ENCODE data around the gene CCDC191. TPM values are rescaled to one million over a fixed set of nuclear protein-coding genes. Genes with fewer than 3 reads are reported as not detected.

Gene CCDC191
- total RNA-seq, 1 donor from 2014 or later: 1.6 TPM

GRCh38 chr3:114095796-114096195, 39.5 kb upstream of the CCDC191 start:
- no peak for TF ChIP-seq CTCF (IDR thresholded peaks at IDR 0.05; ENCODE audit: insufficient read depth, low read length, severe bottlenecking)
- DNase-seq (ENCODE audit: low read depth) (no peak), FAIRE-seq (no peak)
- Histone ChIP-seq H3K27me3 (ENCODE audit: control insufficient read depth, insufficient read depth, low read length) (peaks cover 1% of the 10 kb centered on the region), H3K4me3 (ENCODE audit: low read depth, low read length) (no peak overlapping the region), H3K36me3 (ENCODE audit: control insufficient read depth, insufficient read depth, low read length) (no peaks in the 10 kb centered on the region)

- Histone ChIP-seq H3K36me3 (ENCODE audit: control insufficient read depth, insufficient read depth, low read length) (no peaks in the 10 kb centered on the region), H3K27me3 (ENCODE audit: control insufficient read depth, insufficient read depth, low read length) (no peaks in the 10 kb centered on the region), H3K4me3 (ENCODE audit: low read depth, low read length) (no peak overlapping the region)
- FAIRE-seq (no peak), DNase-seq (ENCODE audit: low read depth) (peak; percentile 88)
- TF ChIP-seq CTCF (IDR thresholded peaks at IDR 0.05; ENCODE audit: insufficient read depth, low read length, severe bottlenecking): no peak
These were observed 37.3 kb upstream of the CCDC191 start for GRCh38 chr3:114093596-114093995.

GRCh38 chr3:114093016-114093380, 36.7 kb upstream of the CCDC191 start:
- Histone ChIP-seq H3K4me3 (ENCODE audit: low read depth, low read length) (no peak overlapping the region), H3K36me3 (ENCODE audit: control insufficient read depth, insufficient read depth, low read length) (no peaks in the 10 kb centered on the region), H3K27me3 (ENCODE audit: control insufficient read depth, insufficient read depth, low read length) (no peaks in the 10 kb centered on the region)
- no peak for DNase-seq (ENCODE audit: low read depth)
- no peak for TF ChIP-seq CTCF (IDR thresholded peaks at IDR 0.05; ENCODE audit: insufficient read depth, low read length, severe bottlenecking)
- FAIRE-seq: no peak

GRCh38 chr3:114092151-114093015, 36.1 kb upstream of the CCDC191 start:
- no peak for TF ChIP-seq CTCF (IDR thresholded peaks at IDR 0.05; ENCODE audit: insufficient read depth, low read length, severe bottlenecking)
- H3K27me3 ChIP-seq (ENCODE audit: control insufficient read depth, insufficient read depth, low read length): no peaks in the 10 kb centered on the region
- FAIRE-seq: no peak
- H3K4me3 ChIP-seq (ENCODE audit: low read depth, low read length): no peak overlapping the region
- peaks cover 1% of the 10 kb centered on the region for H3K36me3 ChIP-seq (ENCODE audit: control insufficient read depth, insufficient read depth, low read length)
- peak; percentile 10 for DNase-seq (ENCODE audit: low read depth)

- no peak overlapping the region for H3K4me3 ChIP-seq (ENCODE audit: low read depth, low read length)
- H3K36me3 ChIP-seq (ENCODE audit: control insufficient read depth, insufficient read depth, low read length): peaks cover 9% of the 10 kb centered on the region
- FAIRE-seq (no peak), DNase-seq (ENCODE audit: low read depth) (no peak)
- TF ChIP-seq CTCF (IDR thresholded peaks at IDR 0.05; ENCODE audit: insufficient read depth, low read length, severe bottlenecking): no peak
- H3K27me3 ChIP-seq (ENCODE audit: control insufficient read depth, insufficient read depth, low read length): no peaks in the 10 kb centered on the region
These were observed 33.3 kb upstream of the CCDC191 start for GRCh38 chr3:114089675-114090074.

GRCh38 chr3:114086356-114086755, 30.0 kb upstream of the CCDC191 start:
- no peak for DNase-seq (ENCODE audit: low read depth)
- TF ChIP-seq CTCF (IDR thresholded peaks at IDR 0.05; ENCODE audit: insufficient read depth, low read length, severe bottlenecking): no peak
- H3K27me3 ChIP-seq (ENCODE audit: control insufficient read depth, insufficient read depth, low read length): no peaks in the 10 kb centered on the region
- peaks cover 9% of the 10 kb centered on the region for H3K36me3 ChIP-seq (ENCODE audit: control insufficient read depth, insufficient read depth, low read length)
- no peak overlapping the region for H3K4me3 ChIP-seq (ENCODE audit: low read depth, low read length)
- FAIRE-seq: no peak
